K562 (cell line): ENCODE results near the gene VPREB3.

Experiments
- GABPB1 ChIP-seq: sonication (generic); formaldehyde crosslinking; IDR thresholded peaks from 2 replicates; pipeline ENCODE4 v1.8.0; 2022; ENCODE audit warnings: mild to moderate bottlenecking, missing genetic modification reagents
- RBM15 ChIP-seq: fragments of 200-400 bp; formaldehyde crosslinking; IDR thresholded peaks from 2 replicates; pipeline ENCODE4 v1.6.1; 2018; ENCODE audit warnings: mild to moderate bottlenecking, low read length, moderate library complexity; ENCODE audit not compliant: insufficient read depth
- SIN3A ChIP-seq, 2 experiments: fragments of 150-350 bp in 1 of 2; IDR thresholded peaks; 2 replicates each; pipeline ENCODE4 v1.6.1; 2011 to 2016; ENCODE audit warnings: borderline replicate concordance in 2 of 2, low read depth in 2 of 2, low read length in 2 of 2, mild to moderate bottlenecking in 2 of 2, moderate library complexity in 2 of 2; ENCODE audit not compliant: control insufficient read depth in 1 of 2
- SIN3B ChIP-seq: fragments of 450-650 bp; IDR thresholded peaks from 2 replicates; pipeline ENCODE4 v1.6.1; 2017; ENCODE audit warnings: low read depth, mild to moderate bottlenecking, moderate library complexity
- SP1 ChIP-seq: sonication (generic); formaldehyde crosslinking; IDR thresholded peaks from 2 replicates; pipeline ENCODE4 v1.8.1; 2022; ENCODE audit warnings: mild to moderate bottlenecking, missing genetic modification reagents
- SRSF9 ChIP-seq: fragments of 200-400 bp; formaldehyde crosslinking; IDR thresholded peaks from 2 replicates; pipeline ENCODE4 v1.6.1; 2017; ENCODE audit warnings: low read depth, low read length, borderline replicate concordance
- YY1 ChIP-seq, 3 experiments: IDR thresholded peaks; 2 replicates each; pipeline ENCODE4 v1.6.1; 2011; ENCODE audit warnings: low read length in 2 of 3, mild to moderate bottlenecking in 2 of 3, moderate library complexity in 2 of 3, borderline replicate concordance in 1 of 3, control low read depth in 1 of 3, low read depth in 1 of 3; ENCODE audit not compliant: insufficient read depth in 3 of 3, insufficient replicate concordance in 2 of 3, control insufficient read depth in 1 of 3, insufficient read length in 1 of 3; ENCODE audit errors: extremely low read depth in 1 of 3
- TF ChIP-seq, protein P1 (sequence below), 3 experiments: IDR thresholded peaks in 2 of 3; conservative IDR thresholded peaks in 1 of 3; 2 replicates each; pipeline ENCODE4 v1.5.1; 2011 to 2012; ENCODE audit warnings: low read length in 3 of 3, mild to moderate bottlenecking in 3 of 3, control low read depth in 2 of 3, improper control_type of control experiment in 1 of 3, inconsistent platforms in 1 of 3, low read depth in 1 of 3, mixed read lengths in 1 of 3, moderate library complexity in 1 of 3; ENCODE audit not compliant: insufficient read depth in 2 of 3
- TF ChIP-seq, protein P2 (sequence below): sonication (generic); formaldehyde crosslinking; IDR thresholded peaks from 2 replicates; pipeline ENCODE4 v1.8.1; 2023; ENCODE audit warnings: mild to moderate bottlenecking, missing genetic modification reagents

DNA sequence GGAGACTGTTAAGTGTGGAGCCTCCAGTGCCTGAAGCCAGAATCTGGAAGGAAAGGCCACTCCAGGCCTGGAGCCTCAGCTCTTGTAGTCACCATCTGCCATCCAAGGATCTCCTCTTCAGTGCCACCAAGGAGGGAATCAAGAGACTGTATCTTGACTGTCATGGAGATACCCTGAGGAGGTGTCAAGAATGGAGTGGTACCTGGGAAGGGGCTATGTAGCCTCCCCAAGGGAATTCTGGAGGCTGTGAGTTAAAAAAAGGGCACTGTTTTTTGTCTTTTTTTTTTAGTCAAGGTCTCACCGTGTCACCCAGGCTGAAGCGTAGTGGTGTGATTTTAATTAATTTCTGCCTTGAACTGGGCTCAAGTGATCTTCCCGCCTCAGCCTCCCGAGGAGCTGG, 5.3 kb upstream of the VPREB3 start:
- TF ChIP-seq, protein P1, sequence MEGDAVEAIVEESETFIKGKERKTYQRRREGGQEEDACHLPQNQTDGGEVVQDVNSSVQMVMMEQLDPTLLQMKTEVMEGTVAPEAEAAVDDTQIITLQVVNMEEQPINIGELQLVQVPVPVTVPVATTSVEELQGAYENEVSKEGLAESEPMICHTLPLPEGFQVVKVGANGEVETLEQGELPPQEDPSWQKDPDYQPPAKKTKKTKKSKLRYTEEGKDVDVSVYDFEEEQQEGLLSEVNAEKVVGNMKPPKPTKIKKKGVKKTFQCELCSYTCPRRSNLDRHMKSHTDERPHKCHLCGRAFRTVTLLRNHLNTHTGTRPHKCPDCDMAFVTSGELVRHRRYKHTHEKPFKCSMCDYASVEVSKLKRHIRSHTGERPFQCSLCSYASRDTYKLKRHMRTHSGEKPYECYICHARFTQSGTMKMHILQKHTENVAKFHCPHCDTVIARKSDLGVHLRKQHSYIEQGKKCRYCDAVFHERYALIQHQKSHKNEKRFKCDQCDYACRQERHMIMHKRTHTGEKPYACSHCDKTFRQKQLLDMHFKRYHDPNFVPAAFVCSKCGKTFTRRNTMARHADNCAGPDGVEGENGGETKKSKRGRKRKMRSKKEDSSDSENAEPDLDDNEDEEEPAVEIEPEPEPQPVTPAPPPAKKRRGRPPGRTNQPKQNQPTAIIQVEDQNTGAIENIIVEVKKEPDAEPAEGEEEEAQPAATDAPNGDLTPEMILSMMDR (IDR thresholded peaks at IDR 0.05 in 2 of 3, conservative IDR thresholded peaks at IDR 0.05 in 1 of 3; ENCODE audit: insufficient read depth in 2 of 3, low read depth in 1 of 3, low read length in 3 of 3): no peak
- TF ChIP-seq, protein P2, sequence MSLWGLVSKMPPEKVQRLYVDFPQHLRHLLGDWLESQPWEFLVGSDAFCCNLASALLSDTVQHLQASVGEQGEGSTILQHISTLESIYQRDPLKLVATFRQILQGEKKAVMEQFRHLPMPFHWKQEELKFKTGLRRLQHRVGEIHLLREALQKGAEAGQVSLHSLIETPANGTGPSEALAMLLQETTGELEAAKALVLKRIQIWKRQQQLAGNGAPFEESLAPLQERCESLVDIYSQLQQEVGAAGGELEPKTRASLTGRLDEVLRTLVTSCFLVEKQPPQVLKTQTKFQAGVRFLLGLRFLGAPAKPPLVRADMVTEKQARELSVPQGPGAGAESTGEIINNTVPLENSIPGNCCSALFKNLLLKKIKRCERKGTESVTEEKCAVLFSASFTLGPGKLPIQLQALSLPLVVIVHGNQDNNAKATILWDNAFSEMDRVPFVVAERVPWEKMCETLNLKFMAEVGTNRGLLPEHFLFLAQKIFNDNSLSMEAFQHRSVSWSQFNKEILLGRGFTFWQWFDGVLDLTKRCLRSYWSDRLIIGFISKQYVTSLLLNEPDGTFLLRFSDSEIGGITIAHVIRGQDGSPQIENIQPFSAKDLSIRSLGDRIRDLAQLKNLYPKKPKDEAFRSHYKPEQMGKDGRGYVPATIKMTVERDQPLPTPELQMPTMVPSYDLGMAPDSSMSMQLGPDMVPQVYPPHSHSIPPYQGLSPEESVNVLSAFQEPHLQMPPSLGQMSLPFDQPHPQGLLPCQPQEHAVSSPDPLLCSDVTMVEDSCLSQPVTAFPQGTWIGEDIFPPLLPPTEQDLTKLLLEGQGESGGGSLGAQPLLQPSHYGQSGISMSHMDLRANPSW (CRISPR knock-in tag): no peak
- TF ChIP-seq YY1 (IDR thresholded peaks at IDR 0.05; ENCODE audit: borderline replicate concordance in 1 of 3, control insufficient read depth in 1 of 3, extremely low read depth in 1 of 3, insufficient read depth in 3 of 3, insufficient read length in 1 of 3, insufficient replicate concordance in 2 of 3, low read depth in 1 of 3, low read length in 2 of 3): no peak
- no peak for TF ChIP-seq SIN3B
- no peak for TF ChIP-seq SIN3A (IDR thresholded peaks at IDR 0.05; ENCODE audit: borderline replicate concordance in 2 of 2, control insufficient read depth in 1 of 2, low read depth in 2 of 2, low read length in 2 of 2)
- no peak for TF ChIP-seq RBM15
- no peak for TF ChIP-seq GABPB1 (CRISPR knock-in tag)
- TF ChIP-seq SRSF9: no peak
- no peak for TF ChIP-seq SP1
